HEK293 (cell line): ENCODE data around the gene PTPN18.
A peak's percentile ranks its signal among the peaks of the same experiment; 100 is the strongest.

Source experiments
- ATF2 ChIP-seq: fragments of 450-650 bp; formaldehyde crosslinking; IDR thresholded peaks from 2 replicates; pipeline ENCODE4 v1.5.1; 2016; ENCODE audit warnings: missing biosample characterization, missing genetic modification characterization, low read depth
- KLF1 ChIP-seq: fragments of 450-650 bp; formaldehyde crosslinking; IDR thresholded peaks from 2 replicates; pipeline ENCODE4 v1.5.1; 2016; ENCODE audit warnings: missing biosample characterization, missing genetic modification characterization
- PRDM1 ChIP-seq: fragments of 450-650 bp; formaldehyde crosslinking; IDR thresholded peaks from 2 replicates; pipeline ENCODE4; 2016; ENCODE audit warnings: missing biosample characterization, missing genetic modification characterization
- PRDM2 ChIP-seq: fragments of 450-650 bp; formaldehyde crosslinking; IDR thresholded peaks from 2 replicates; pipeline ENCODE4 v1.5.1; 2016; ENCODE audit warnings: missing biosample characterization, missing genetic modification characterization, borderline replicate concordance
- SALL2 ChIP-seq: fragments of 450-650 bp; formaldehyde crosslinking; IDR thresholded peaks from 2 replicates; pipeline ENCODE4 v1.5.0; 2017; ENCODE audit warnings: missing biosample characterization, mild to moderate bottlenecking, missing genetic modification characterization, borderline replicate concordance
- WT1 ChIP-seq: fragments of 450-650 bp; formaldehyde crosslinking; IDR thresholded peaks from 2 replicates; pipeline ENCODE4 v1.5.1; 2016; ENCODE audit warnings: missing biosample characterization, missing genetic modification characterization
- ZBTB20 ChIP-seq: fragments of 450-650 bp; formaldehyde crosslinking; IDR thresholded peaks from 2 replicates; pipeline ENCODE4 v1.5.1; 2016; ENCODE audit warnings: missing biosample characterization, missing genetic modification characterization
- ZBTB21 ChIP-seq: fragments of 450-650 bp; formaldehyde crosslinking; IDR thresholded peaks from 2 replicates; pipeline ENCODE4 v1.5.1; 2017; ENCODE audit warnings: missing biosample characterization, missing genetic modification characterization
- ZBTB7A ChIP-seq: fragments of 450-650 bp; formaldehyde crosslinking; IDR thresholded peaks from 2 replicates; pipeline ENCODE4 v1.5.1; 2016; ENCODE audit warnings: low read depth, missing biosample characterization, missing genetic modification characterization
- ZFP3 ChIP-seq: fragments of 450-650 bp; formaldehyde crosslinking; IDR thresholded peaks from 2 replicates; pipeline ENCODE4 v1.5.1; 2016; ENCODE audit warnings: low read depth, missing biosample characterization, missing genetic modification characterization
- ZNF112 ChIP-seq: fragments of 450-650 bp; formaldehyde crosslinking; IDR thresholded peaks from 2 replicates; pipeline ENCODE4 v1.5.0; 2017; ENCODE audit warnings: missing biosample characterization, missing genetic modification characterization
- ZNF223 ChIP-seq: fragments of 450-650 bp; formaldehyde crosslinking; IDR thresholded peaks from 2 replicates; pipeline ENCODE4 v1.5.1; 2016; ENCODE audit warnings: missing biosample characterization, missing genetic modification characterization
- ZNF311 ChIP-seq: fragments of 450-650 bp; formaldehyde crosslinking; IDR thresholded peaks from 2 replicates; pipeline ENCODE4 v1.5.1; 2017; ENCODE audit warnings: missing biosample characterization, missing genetic modification characterization, borderline replicate concordance
- ZNF324 ChIP-seq: fragments of 450-650 bp; formaldehyde crosslinking; IDR thresholded peaks from 2 replicates; pipeline ENCODE4 v1.5.1; 2016; ENCODE audit warnings: missing biosample characterization, missing genetic modification characterization
- ZNF341 ChIP-seq: fragments of 450-650 bp; formaldehyde crosslinking; IDR thresholded peaks from 2 replicates; pipeline ENCODE4; 2016; ENCODE audit warnings: low read depth, missing biosample characterization, missing genetic modification characterization
- ZNF362 ChIP-seq: fragments of 450-650 bp; formaldehyde crosslinking; IDR thresholded peaks from 2 replicates; pipeline ENCODE4 v1.5.1; 2016; ENCODE audit warnings: missing biosample characterization, missing genetic modification characterization
- ZNF394 ChIP-seq: fragments of 450-650 bp; formaldehyde crosslinking; IDR thresholded peaks from 2 replicates; pipeline ENCODE4 v1.5.1; 2016; ENCODE audit warnings: missing biosample characterization, missing genetic modification characterization, mild to moderate bottlenecking, moderate library complexity, borderline replicate concordance
- ZNF423 ChIP-seq: fragments of 450-650 bp; formaldehyde crosslinking; IDR thresholded peaks from 2 replicates; pipeline ENCODE4 v1.5.1; 2016; ENCODE audit warnings: missing biosample characterization, missing genetic modification characterization
- ZNF433 ChIP-seq: fragments of 450-650 bp; formaldehyde crosslinking; IDR thresholded peaks from 2 replicates; pipeline ENCODE4 v1.5.1; 2016; ENCODE audit warnings: missing biosample characterization, missing genetic modification characterization, low read depth
- ZNF48 ChIP-seq: fragments of 450-650 bp; formaldehyde crosslinking; IDR thresholded peaks from 2 replicates; pipeline ENCODE4 v1.5.1; 2016; ENCODE audit warnings: missing biosample characterization, missing genetic modification characterization
- ZNF510 ChIP-seq: fragments of 450-650 bp; formaldehyde crosslinking; IDR thresholded peaks from 2 replicates; pipeline ENCODE4 v1.5.1; 2018; ENCODE audit warnings: mild to moderate bottlenecking, missing genetic modification characterization, missing biosample characterization; ENCODE audit not compliant: insufficient replicate concordance
- ZNF529 ChIP-seq: fragments of 450-650 bp; formaldehyde crosslinking; IDR thresholded peaks from 2 replicates; pipeline ENCODE4 v1.5.1; 2017; ENCODE audit warnings: missing genetic modification characterization, missing biosample characterization; ENCODE audit not compliant: insufficient replicate concordance
- ZNF549 ChIP-seq: fragments of 450-650 bp; IDR thresholded peaks from 2 replicates; pipeline ENCODE4 v1.5.1; 2018; ENCODE audit warnings: missing biosample characterization, missing genetic modification characterization, mild to moderate bottlenecking, inconsistent platforms, moderate library complexity
- ZNF571 ChIP-seq: fragments of 450-650 bp; formaldehyde crosslinking; IDR thresholded peaks from 2 replicates; pipeline ENCODE4 v1.5.0; 2017; ENCODE audit warnings: missing biosample characterization, missing genetic modification characterization
- ZNF596 ChIP-seq: fragments of 450-650 bp; IDR thresholded peaks from 2 replicates; pipeline ENCODE4 v1.5.0; 2018; ENCODE audit warnings: missing biosample characterization, mild to moderate bottlenecking, missing genetic modification characterization, moderate library complexity
- ZNF623 ChIP-seq: fragments of 450-650 bp; formaldehyde crosslinking; IDR thresholded peaks from 2 replicates; pipeline ENCODE4 v1.5.1; 2016; ENCODE audit warnings: missing biosample characterization, missing genetic modification characterization
- ZNF654 ChIP-seq: fragments of 450-650 bp; formaldehyde crosslinking; IDR thresholded peaks from 2 replicates; pipeline ENCODE4 v1.5.1; 2016; ENCODE audit warnings: low read depth, missing biosample characterization, missing genetic modification characterization
- ZNF777 ChIP-seq: fragments of 450-650 bp; formaldehyde crosslinking; IDR thresholded peaks from 2 replicates; pipeline ENCODE4 v1.5.1; 2017; ENCODE audit warnings: missing biosample characterization, missing genetic modification characterization, borderline replicate concordance
- ZNF785 ChIP-seq: fragments of 450-650 bp; formaldehyde crosslinking; IDR thresholded peaks from 2 replicates; pipeline ENCODE4 v1.5.1; 2016; ENCODE audit warnings: missing biosample characterization, missing genetic modification characterization
- ZNF791 ChIP-seq: fragments of 450-650 bp; formaldehyde crosslinking; IDR thresholded peaks from 2 replicates; pipeline ENCODE4 v1.5.1; 2016; ENCODE audit warnings: missing biosample characterization, missing genetic modification characterization
- ZNF792 ChIP-seq: fragments of 450-650 bp; formaldehyde crosslinking; IDR thresholded peaks from 2 replicates; pipeline ENCODE4 v1.5.1; 2016; ENCODE audit warnings: missing biosample characterization, missing genetic modification characterization
- ZNF843 ChIP-seq: fragments of 450-650 bp; formaldehyde crosslinking; IDR thresholded peaks from 2 replicates; pipeline ENCODE4 v1.5.1; 2016; ENCODE audit warnings: missing biosample characterization, missing genetic modification characterization
- ZSCAN16 ChIP-seq: fragments of 450-650 bp; formaldehyde crosslinking; IDR thresholded peaks from 2 replicates; pipeline ENCODE4 v1.5.1; 2016; ENCODE audit warnings: missing biosample characterization, missing genetic modification characterization
- ZSCAN30 ChIP-seq: fragments of 450-650 bp; IDR thresholded peaks from 2 replicates; pipeline ENCODE4 v1.5.1; 2018; ENCODE audit warnings: missing biosample characterization, mild to moderate bottlenecking, missing genetic modification characterization, moderate library complexity

Gene PTPN18

DNA sequence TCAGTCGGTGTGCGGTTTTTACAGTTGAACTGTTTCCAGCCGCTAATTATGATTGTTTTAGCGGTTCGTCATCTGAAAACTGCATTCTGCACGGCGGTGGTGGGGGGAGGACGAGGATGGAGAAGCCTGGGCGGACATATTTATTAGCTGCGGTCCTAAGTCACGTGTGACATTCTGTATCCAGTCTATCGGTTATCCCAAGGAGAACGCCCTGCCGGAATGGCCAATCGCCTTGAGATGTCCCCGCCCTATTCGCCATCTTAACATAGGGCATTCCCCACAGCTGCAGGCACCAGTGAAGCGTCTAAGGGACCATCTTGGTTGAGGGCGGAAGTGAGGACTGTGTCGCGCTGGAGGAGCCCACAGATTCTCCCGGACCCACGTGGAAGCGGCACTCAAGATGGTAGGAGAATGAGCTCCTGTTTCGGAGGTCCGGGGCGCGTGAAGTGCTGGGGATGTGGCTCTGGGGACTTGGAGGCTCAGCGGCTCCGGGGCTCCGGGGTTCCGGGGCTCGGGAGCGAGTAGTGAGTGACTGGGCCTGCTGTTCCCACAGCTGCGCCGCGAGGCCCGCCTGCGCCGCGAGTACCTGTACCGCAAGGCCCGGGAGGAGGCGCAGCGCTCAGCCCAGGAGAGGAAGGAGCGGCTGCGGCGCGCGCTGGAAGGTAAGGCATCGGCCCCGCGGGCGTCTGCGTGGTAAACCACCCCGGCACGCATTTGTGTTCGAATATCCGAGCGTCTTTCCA lies 13.2 kb upstream of the PTPN18 start, which contains the start of gene IMP4 (continued):
- TF ChIP-seq ZNF433 (tag by site-specific recombination) (no peak), ZBTB21 (no peak), ZNF341 (tag by site-specific recombination) (peak; percentile 81), ZNF785 (no peak), ZNF654 (tag by site-specific recombination) (no peak), ZNF112 (tag by site-specific recombination) (no peak), ZSCAN16 (tag by site-specific recombination) (no peak), SALL2 (tag by site-specific recombination) (no peak), ZSCAN30 (tag by site-specific recombination) (peak; percentile 70), ZNF48 (tag by site-specific recombination) (no peak), ZNF843 (tag by site-specific recombination) (no peak), ZBTB20 (peak; percentile 99), ZNF549 (tag by site-specific recombination) (no peak), ZNF423 (tag by site-specific recombination) (no peak), WT1 (tag by site-specific recombination) (no peak), ZNF529 (tag by site-specific recombination) (no peak), ZNF777 (no peak), PRDM2 (tag by site-specific recombination) (no peak), ZBTB7A (tag by site-specific recombination) (no peak), ZNF510 (tag by site-specific recombination) (no peak), ZNF311 (tag by site-specific recombination) (no peak), ZNF623 (no peak), ZNF596 (no peak), ZFP3 (tag by site-specific recombination) (no peak), ATF2 (tag by site-specific recombination) (no peak), KLF1 (tag by site-specific recombination) (peak; percentile 47), ZNF223 (tag by site-specific recombination) (no peak), ZNF792 (0 out of 2 replicates have a peak, but pooled peaks have one; percentile 24), ZNF394 (tag by site-specific recombination) (peak; percentile 96), ZNF324 (tag by site-specific recombination) (peak; percentile 43; the same call in 1 of the 2 replicates), PRDM1 (no peak), ZNF571 (tag by site-specific recombination) (no peak), ZNF362 (tag by site-specific recombination) (no peak), ZNF791 (tag by site-specific recombination) (no peak)
